SU-DHL-6 (cell line): Measurements from ENCODE around the gene SERPINB6.

Source experiments
- CTCF ChIP-seq: fragments of 200-600 bp; sonication (generic); IDR thresholded peaks from one replicate; pipeline ENCODE4 v1.5.1; 2017; ENCODE audit warnings: antibody characterized with exemption, mild to moderate bottlenecking, low read length, moderate library complexity; ENCODE audit not compliant: insufficient read depth, poor library complexity, severe bottlenecking
- EZH2phosphoT487 ChIP-seq: fragments of 200-600 bp; sonication (generic), shearing (Covaris generic); conservative IDR thresholded peaks from 2 replicates; pipeline ENCODE4 v1.6.1; 2018; ENCODE audit warnings: mild to moderate bottlenecking, antibody characterized with exemption, low read length, moderate library complexity, mixed read lengths

GRCh38 chr6:3005077-3005476 lies 33.7 kb upstream of the SERPINB6 start:
- TF ChIP-seq CTCF (no peak), EZH2phosphoT487 (no peak)
